IMR-90 (cell line): ENCODE data around the gene GJB4. TPM values are rescaled to one million over a fixed set of nuclear protein-coding genes. Genes with fewer than 3 reads are reported as not detected.

Experiments
- ATAC-seq: fragments of 200-7000 bp; cut with Tn5 transposase; 2 replicates; pipeline ENCODE4 v1.9.1; 2020; ENCODE audit warnings: low read depth, mild to moderate bottlenecking, moderate library complexity
- BruUV-seq: library from RNA; stranded (reverse); fragments of 400-500 nt; replicated peaks from 2 replicates; lab custom pipeline; 2021; lab: Mats Ljungman, UMichigan
- CTCF ChIA-PET: fragments of 300-600 bp; formaldehyde crosslinking; extraction: SDS; loops from one replicate; lab custom pipeline; 2021; ENCODE audit warnings: antibody characterized with exemption; lab: Yijun Ruan, JAX
- POLR2A ChIA-PET: fragments of 300-600 bp; sonication (Branson Sonifier 250); formaldehyde crosslinking; loops from one replicate; lab custom pipeline; 2022; ENCODE audit warnings: antibody characterized with exemption; ENCODE audit not compliant: unreplicated experiment; lab: Charles Lee
- DNase-seq: peaks from one replicate; pipeline ENCODE4 v3.0.0; 2013
- H2AFZ ChIP-seq: replicated peaks from 2 replicates; pipeline ENCODE3; 2013; ENCODE audit warnings: low read length, mild to moderate bottlenecking; ENCODE audit not compliant: poor library complexity
- H2AK5ac ChIP-seq: 2 replicates; pipeline ENCODE4 v1.6.1; 2013; ENCODE audit warnings: low read depth, low read length, inconsistent platforms
- H2AK9ac ChIP-seq: replicated peaks from 2 replicates; pipeline ENCODE3; 2013; ENCODE audit warnings: mild to moderate bottlenecking, low read depth, low read length, moderate library complexity; ENCODE audit not compliant: poor library complexity
- H2BK120ac ChIP-seq: 2 replicates; pipeline ENCODE4 v1.6.1; 2013; ENCODE audit warnings: low read depth, low read length, inconsistent platforms
- H2BK15ac ChIP-seq: 3 replicates; pipeline ENCODE4 v1.6.1; 2013; ENCODE audit warnings: low read depth, low read length, inconsistent platforms
- H2BK20ac ChIP-seq: 2 replicates; pipeline ENCODE4 v1.6.1; 2013; ENCODE audit warnings: low read depth, mild to moderate bottlenecking, inconsistent platforms, low read length, moderate library complexity
- H2BK5ac ChIP-seq: 2 replicates; pipeline ENCODE4 v1.6.1; 2013; ENCODE audit warnings: mild to moderate bottlenecking, low read depth, low read length, inconsistent platforms; ENCODE audit not compliant: poor library complexity, severe bottlenecking
- H3K14ac ChIP-seq: replicated peaks from 2 replicates; pipeline ENCODE4 v1.6.1; 2013; ENCODE audit warnings: low read depth, low read length, inconsistent platforms
- H3K18ac ChIP-seq: 2 replicates; pipeline ENCODE4 v1.6.1; 2013; ENCODE audit warnings: low read depth, low read length, control low read depth
- H3K23ac ChIP-seq: 2 replicates; pipeline ENCODE4 v1.6.1; 2013; ENCODE audit warnings: low read depth, low read length, inconsistent platforms
- H3K27ac ChIP-seq: 2 replicates; pipeline ENCODE4 v1.5.1; 2013; ENCODE audit warnings: mild to moderate bottlenecking, control low read depth, low read length; ENCODE audit not compliant: insufficient read depth
- H3K27me3 ChIP-seq: 2 replicates; pipeline ENCODE4 v1.6.1; 2013; ENCODE audit warnings: low read length; ENCODE audit not compliant: control insufficient read depth, insufficient read depth
- H3K36me3 ChIP-seq: 2 replicates; pipeline ENCODE4 v1.6.1; 2013; ENCODE audit warnings: low read length, mixed read lengths; ENCODE audit not compliant: control insufficient read depth, insufficient read depth
- H3K4ac ChIP-seq: 2 replicates; pipeline ENCODE4 v1.6.1; 2013; ENCODE audit warnings: low read depth, low read length, inconsistent platforms
- H3K4me1 ChIP-seq: 2 replicates; pipeline ENCODE4 v1.6.1; 2013; ENCODE audit warnings: low read length, mixed read lengths; ENCODE audit not compliant: control insufficient read depth, insufficient read depth
- H3K4me2 ChIP-seq: 2 replicates; pipeline ENCODE4 v1.6.1; 2013; ENCODE audit warnings: low read depth, mild to moderate bottlenecking, control low read depth, low read length, moderate library complexity
- H3K4me3 ChIP-seq: 2 replicates; pipeline ENCODE4 v1.5.1; 2013; ENCODE audit warnings: low read depth, mild to moderate bottlenecking, control low read depth, low read length, moderate library complexity; ENCODE audit not compliant: insufficient read depth
- H3K56ac ChIP-seq: 2 replicates; pipeline ENCODE4 v1.6.1; 2013; ENCODE audit warnings: low read length, inconsistent platforms; ENCODE audit not compliant: insufficient read depth; ENCODE audit errors: extremely low read depth
- H3K79me1 ChIP-seq, 2 experiments: 2 replicates each; pipeline ENCODE4 v1.6.1; 2013; ENCODE audit warnings: low read length in 2 of 2, inconsistent platforms in 1 of 2, low read depth in 1 of 2
- H3K9ac ChIP-seq: 2 replicates; pipeline ENCODE4 v1.6.1; 2013; ENCODE audit warnings: low read depth, low read length, control low read depth
- H3K9me1 ChIP-seq: 2 replicates; pipeline ENCODE4 v1.6.1; 2013; ENCODE audit warnings: low read length, inconsistent platforms; ENCODE audit not compliant: insufficient read depth
- H3K9me3 ChIP-seq: 2 replicates; pipeline ENCODE4 v1.6.1; 2013; ENCODE audit warnings: low read length; ENCODE audit not compliant: control insufficient read depth, insufficient read depth
- H4K20me1 ChIP-seq: 2 replicates; pipeline ENCODE4 v1.6.1; 2013; ENCODE audit warnings: low read length, inconsistent platforms; ENCODE audit not compliant: insufficient read depth
- H4K5ac ChIP-seq: 2 replicates; pipeline ENCODE4 v1.6.1; 2013; ENCODE audit warnings: mild to moderate bottlenecking, low read depth, low read length, control low read depth
- H4K8ac ChIP-seq, 2 experiments: 2 replicates each; pipeline ENCODE4 v1.6.1; 2013; ENCODE audit warnings: low read depth in 2 of 2, low read length in 2 of 2, control low read depth in 1 of 2, inconsistent platforms in 1 of 2
- H4K91ac ChIP-seq: 2 replicates; pipeline ENCODE4 v1.6.1; 2013; ENCODE audit warnings: low read depth, low read length, inconsistent platforms; ENCODE audit not compliant: insufficient read depth
- MAZ ChIP-seq: IDR thresholded peaks from 2 replicates; pipeline ENCODE4 v1.6.1; 2012; ENCODE audit warnings: low read depth, mild to moderate bottlenecking, low read length, improper control_type of control experiment, moderate library complexity, borderline replicate concordance
- POLR2A ChIP-seq: IDR thresholded peaks from 2 replicates; pipeline ENCODE4 v1.6.1; 2012; ENCODE audit warnings: mild to moderate bottlenecking, low read depth, low read length
- RFX5 ChIP-seq: IDR thresholded peaks from 2 replicates; pipeline ENCODE4 v1.8.0; 2012; ENCODE audit warnings: low read depth, mild to moderate bottlenecking, low read length, moderate library complexity
- SMC3 ChIP-seq: fragments of 150-350 bp; IDR thresholded peaks from 2 replicates; pipeline ENCODE4 v1.6.1; 2016; ENCODE audit warnings: low read depth, mild to moderate bottlenecking, antibody characterized with exemption, low read length, moderate library complexity
- WGBS, 2 experiments: methylation state at CpG; one replicate each; pipeline versions ENCODE4 v1.1.5 to v1.1.7; 2013; ENCODE audit warnings: missing lambda C conversion rate in 2 of 2; ENCODE audit not compliant: insufficient read length in 1 of 2; ENCODE audit errors: extremely low coverage in 2 of 2; 5-methylcytosine and 5-hydroxymethylcytosine counted together
- dilution Hi-C: fragments of 300-500 bp; cut with HindIII; formaldehyde crosslinking; loops from one replicate; pipeline ENCODE4 v1.14.3; 2018; ENCODE audit warnings: low sequenced_read_pairs; ENCODE audit not compliant: unreplicated experiment
- in situ Hi-C: fragments of 300-500 bp; cut with MboI; formaldehyde crosslinking; loops from 3 replicates; pipeline ENCODE4 v1.14.3; 2019; ENCODE audit warnings: low sequenced_read_pairs, inconsistent platforms, mixed read lengths
- intact Hi-C: fragments of 100-400 bp; cut with micrococcal nuclease; formaldehyde crosslinking; loops from 2 replicates; pipeline ENCODE4 v1.10.0; 2022
- polyA plus RNA-seq, 3 experiments: library from polyadenylated mRNA; depleted of rRNA; stranded (reverse); fragments of >200 nt; gene quantifications; 2 replicates each; pipeline ENCODE4 v1.2.3, GENCODE V29; 2012; ENCODE audit warnings: low replicate concordance in 1 of 3
- total RNA-seq: library from RNA; depleted of rRNA; stranded (reverse); fragments of >200 nt; gene quantifications from 2 replicates; pipeline ENCODE4 v1.2.3, GENCODE V29; 2012

The GJB4 gene
- total and polyA plus RNA-seq, 2 of the 4 experiments (the other 2 are of a cell fraction) = not detected

DNA sequence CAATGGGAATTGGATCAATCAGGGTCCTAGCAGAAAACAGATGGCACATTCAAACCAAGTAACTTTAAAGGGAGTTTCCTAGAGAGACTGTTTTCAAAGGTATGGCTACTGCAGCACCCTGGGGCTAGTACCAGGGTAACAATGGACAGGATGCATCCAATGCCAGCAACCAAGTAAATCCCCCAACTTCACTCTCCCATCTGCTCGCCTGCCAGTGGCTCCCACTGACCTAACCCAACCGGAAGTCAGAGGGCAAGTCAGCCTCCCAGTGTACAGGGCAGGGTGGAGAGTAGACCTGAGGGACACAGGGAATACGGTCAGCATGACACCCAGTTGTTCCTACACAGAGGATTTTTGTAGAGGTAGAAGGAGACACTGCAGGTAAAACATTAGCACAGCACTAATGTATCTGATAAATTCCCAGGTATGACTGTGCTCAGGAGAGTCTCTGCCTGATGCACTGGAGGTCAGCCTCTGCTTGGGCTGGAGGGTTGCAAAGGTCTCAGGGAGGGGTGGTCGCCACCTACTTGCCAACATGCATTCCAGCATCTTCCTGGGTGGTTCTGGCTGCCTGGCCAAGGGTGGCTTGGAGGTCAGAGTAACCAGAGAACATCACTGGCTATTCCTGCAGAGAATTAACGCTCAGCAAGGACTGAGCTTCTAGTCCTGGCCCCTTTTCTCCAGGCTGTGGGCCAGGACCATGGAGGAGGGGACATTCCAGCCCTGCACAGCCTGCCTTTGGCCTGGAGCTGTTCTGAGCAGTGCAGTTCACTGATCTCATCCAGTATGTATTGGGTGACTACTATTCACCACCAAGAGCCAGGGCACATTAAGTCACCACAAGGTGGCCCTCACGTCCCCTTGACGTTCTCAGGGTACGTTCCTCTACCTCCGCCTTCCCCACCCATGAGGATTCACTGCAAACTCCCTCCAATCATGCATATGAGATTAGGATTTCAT, 28.2 kb downstream of the GJB4 start (continued):
- TF ChIP-seq SMC3 = no peak

DNA sequence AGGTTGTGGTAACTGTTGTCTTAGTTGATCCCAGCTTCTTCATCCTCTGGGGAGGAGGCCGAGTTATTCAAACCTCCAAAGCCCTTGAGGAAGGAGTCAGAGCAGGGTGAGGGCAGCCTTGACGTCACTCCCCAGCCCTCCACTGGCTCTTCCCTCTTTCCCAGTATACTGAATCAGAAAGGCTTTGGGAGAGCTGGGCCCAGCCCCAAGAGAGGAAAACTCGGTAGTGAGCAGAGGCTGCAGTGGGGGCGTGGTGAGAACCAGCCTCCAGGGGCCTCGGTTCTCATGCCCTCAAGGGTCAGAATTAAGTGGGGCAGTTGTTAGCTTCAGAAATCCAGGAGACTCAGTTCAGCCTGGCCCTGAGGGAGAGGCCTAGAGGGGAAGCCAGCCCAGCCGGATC, 31.4 kb downstream of the GJB4 start:
- Histone ChIP-seq H2AFZ (no peak overlapping the region), H3K27me3 (peaks cover 14% of the 10 kb centered on the region), H3K9me3 (peaks cover 6% of the 10 kb centered on the region), H3K18ac (no peak overlapping the region), H2BK20ac (no peak overlapping the region), H3K9me1 (peaks cover 4% of the 10 kb centered on the region; the same call in 1 of the 2 replicates), H3K4me2 (no peak overlapping the region), H2AK9ac (no peak overlapping the region), H3K36me3 (no peaks in the 10 kb centered on the region), H3K79me1 (no peaks in the 10 kb centered on the region), H4K20me1 (no peaks in the 10 kb centered on the region), H3K9ac (no peak overlapping the region), H4K8ac (no peak overlapping the region), H3K4me1 (peaks cover 2% of the 10 kb centered on the region; the same call in 1 of the 2 replicates), H3K56ac (no peak overlapping the region), H2BK5ac (no peak overlapping the region), H3K4ac (no peak overlapping the region), H2BK15ac (no peak overlapping the region), H3K14ac (no peak overlapping the region), H2BK120ac (no peak overlapping the region), H3K27ac (no peak overlapping the region), H4K91ac (no peak overlapping the region), H2AK5ac (no peak overlapping the region), H3K23ac (no peak overlapping the region), H4K5ac (no peak overlapping the region), H3K4me3 (no peak overlapping the region)
- BruUV-seq = no TSS peak
- no CpG with 5 or more reads among the region's 6 CpGs for WGBS, 2 experiments
- intact Hi-C loops (no loop called here), dilution Hi-C loops (no loop called here), in situ Hi-C loops (no loop called here)
- ChIA-PET CTCF (interaction anchor here (0.7 kb wide), 1 partner anchor 10 kb away, joined by 3 read pairs; no protein-coding TSS in a partner anchor), POLR2A (no interaction called here)
- DNase-seq = no peak
- TF ChIP-seq POLR2A = no peak
- TF ChIP-seq RFX5 = no peak
- TF ChIP-seq MAZ = no peak
- ATAC-seq = no peak
